Lower lobe of right lung (tissue), 2 donors: ENCODE data around the gene SSR1. TPM values are rescaled to one million over a fixed set of nuclear protein-coding genes. Genes with fewer than 3 reads are reported as not detected.

Experiments used
- ATAC-seq, 2 donors: fragments of 200-7000 bp; cut with Tn5 transposase; one replicate each; pipeline ENCODE4 v1.9.1; 2020 to 2022; ENCODE audit warnings: mild to moderate bottlenecking in 2 of 2, moderate library complexity in 2 of 2
- DNase-seq: peaks from one replicate; pipeline ENCODE4 v3.0.0-alpha.2; 2020
- H3K27ac ChIP-seq: fragments of 200-600 bp; one replicate; pipeline ENCODE4 v1.8.0; 2022
- H3K27me3 ChIP-seq: fragments of 200-600 bp; one replicate; pipeline ENCODE4 v1.8.0; 2022; ENCODE audit warnings: low read depth
- H3K36me3 ChIP-seq: fragments of 200-600 bp; one replicate; pipeline ENCODE4 v1.8.0; 2022; ENCODE audit warnings: mild to moderate bottlenecking
- H3K4me1 ChIP-seq: fragments of 200-600 bp; one replicate; pipeline ENCODE4 v1.8.0; 2022
- H3K4me3 ChIP-seq: fragments of 200-600 bp; one replicate; pipeline ENCODE4 v1.8.0; 2022; ENCODE audit warnings: mild to moderate bottlenecking
- H3K9me3 ChIP-seq: fragments of 200-600 bp; one replicate; pipeline ENCODE4 v1.8.0; 2022
- intact Hi-C: fragments of 100-400 bp; cut with DNase I; formaldehyde crosslinking; loops from one replicate; pipeline ENCODE4 v1.11.0; 2022
- total RNA-seq: library from RNA; stranded (reverse); fragmentation: NEBNext Ultra II Directional; extraction: Animal tissue kit (Norgen Biotek cat#: 25700); gene quantifications from one replicate; pipeline ENCODE4 v1.2.1, GENCODE V29; 2021
- TF ChIP-seq, protein P1 (sequence below): fragments of 200-600 bp; IDR thresholded peaks from one replicate; pipeline ENCODE4 v1.8.0; 2022; ENCODE audit warnings: antibody characterized with exemption, mild to moderate bottlenecking
- donor health status: DM: no; HTN: yes; CAD: no; lungs with severe emphysema.

Gene SSR1
- total RNA-seq, 1 donor from 2014 or later = 127 TPM

DNA sequence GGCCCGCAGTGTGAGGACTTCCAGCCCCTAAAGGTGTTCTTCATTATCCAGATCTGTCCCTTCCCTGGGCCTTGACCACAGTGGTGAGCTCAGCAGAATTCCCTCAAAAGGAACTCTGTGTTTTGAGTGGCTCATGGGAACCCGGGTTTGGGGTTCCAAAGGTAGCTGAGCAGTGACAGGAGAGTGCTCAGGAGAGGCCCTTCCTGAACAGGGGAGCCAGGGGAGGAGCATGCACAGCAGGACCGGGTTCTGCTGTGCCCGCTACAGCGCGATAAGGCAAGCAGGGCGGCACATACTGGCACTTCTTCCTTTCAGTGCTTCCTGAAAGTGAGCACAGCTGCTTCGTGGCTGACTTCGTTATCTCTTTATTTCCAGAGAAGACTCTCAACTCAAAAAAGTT lies 88.3 kb downstream of the SSR1 start:
- DNase-seq = no peak
- Histone ChIP-seq H3K4me3 (no peak overlapping the region), H3K27ac (no peak overlapping the region), H3K27me3 (no peaks in the 10 kb centered on the region), H3K36me3 (peaks cover 82% of the 10 kb centered on the region), H3K9me3 (no peaks in the 10 kb centered on the region), H3K4me1 (peaks cover 12% of the 10 kb centered on the region)
- ATAC-seq = no peak
- intact Hi-C loops = no loop called here
- TF ChIP-seq, protein P1, sequence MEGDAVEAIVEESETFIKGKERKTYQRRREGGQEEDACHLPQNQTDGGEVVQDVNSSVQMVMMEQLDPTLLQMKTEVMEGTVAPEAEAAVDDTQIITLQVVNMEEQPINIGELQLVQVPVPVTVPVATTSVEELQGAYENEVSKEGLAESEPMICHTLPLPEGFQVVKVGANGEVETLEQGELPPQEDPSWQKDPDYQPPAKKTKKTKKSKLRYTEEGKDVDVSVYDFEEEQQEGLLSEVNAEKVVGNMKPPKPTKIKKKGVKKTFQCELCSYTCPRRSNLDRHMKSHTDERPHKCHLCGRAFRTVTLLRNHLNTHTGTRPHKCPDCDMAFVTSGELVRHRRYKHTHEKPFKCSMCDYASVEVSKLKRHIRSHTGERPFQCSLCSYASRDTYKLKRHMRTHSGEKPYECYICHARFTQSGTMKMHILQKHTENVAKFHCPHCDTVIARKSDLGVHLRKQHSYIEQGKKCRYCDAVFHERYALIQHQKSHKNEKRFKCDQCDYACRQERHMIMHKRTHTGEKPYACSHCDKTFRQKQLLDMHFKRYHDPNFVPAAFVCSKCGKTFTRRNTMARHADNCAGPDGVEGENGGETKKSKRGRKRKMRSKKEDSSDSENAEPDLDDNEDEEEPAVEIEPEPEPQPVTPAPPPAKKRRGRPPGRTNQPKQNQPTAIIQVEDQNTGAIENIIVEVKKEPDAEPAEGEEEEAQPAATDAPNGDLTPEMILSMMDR = no peak

DNA sequence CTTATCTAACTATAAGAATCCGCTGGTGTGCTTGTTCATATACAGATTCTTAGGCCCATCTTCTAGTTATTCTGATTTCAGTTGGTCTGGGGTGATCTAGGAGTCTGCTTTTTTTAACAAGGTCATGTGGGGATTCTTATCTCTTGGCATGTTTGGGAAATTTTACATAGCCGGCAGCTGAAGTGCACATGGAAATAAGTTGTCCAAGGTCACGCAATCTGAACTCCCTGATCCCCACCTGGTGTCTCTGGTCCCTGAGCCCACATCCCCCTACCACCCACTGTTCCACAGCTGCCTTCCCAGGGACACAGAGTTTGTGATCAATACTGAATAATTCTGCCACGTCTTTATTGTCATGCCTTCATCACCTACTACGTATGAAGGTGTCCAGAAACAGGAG lies 90.8 kb downstream of the SSR1 start:
- Histone ChIP-seq H3K4me3 (no peak overlapping the region), H3K4me1 (peaks cover 37% of the 10 kb centered on the region), H3K27me3 (no peaks in the 10 kb centered on the region), H3K27ac (no peak overlapping the region), H3K36me3 (peaks cover 72% of the 10 kb centered on the region), H3K9me3 (no peaks in the 10 kb centered on the region)
- TF ChIP-seq, protein P1 = no peak
- intact Hi-C loops = no loop called here
- DNase-seq (no peak), ATAC-seq (no peak)

DNA sequence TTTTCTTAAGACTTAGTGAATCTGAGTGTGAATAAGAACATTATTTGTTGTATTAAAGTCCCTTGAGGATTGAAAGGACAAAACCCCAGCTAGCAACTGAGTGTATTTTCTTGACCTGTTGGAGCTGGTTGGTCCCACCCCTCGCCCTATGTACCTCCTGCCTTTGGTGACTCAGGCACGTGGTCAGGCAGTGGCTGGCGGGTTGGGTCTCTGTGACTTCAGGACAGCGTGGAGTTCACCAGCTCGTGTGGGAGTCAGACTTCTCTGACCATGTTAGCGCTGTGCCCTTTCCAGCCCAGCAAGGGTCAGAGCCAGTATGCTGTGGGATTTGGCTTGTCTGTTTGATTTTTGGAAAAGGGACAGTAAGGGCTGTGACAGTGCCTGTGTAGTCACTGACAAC lies 93.7 kb downstream of the SSR1 start:
- intact Hi-C loops = no loop called here
- Histone ChIP-seq H3K27me3 (no peaks in the 10 kb centered on the region), H3K4me1 (peaks cover 49% of the 10 kb centered on the region), H3K27ac (peak overlapping the region; percentile 44), H3K36me3 (peaks cover 70% of the 10 kb centered on the region), H3K4me3 (no peak overlapping the region), H3K9me3 (no peaks in the 10 kb centered on the region)
- TF ChIP-seq, protein P1 = no peak
- ATAC-seq (no peak), DNase-seq (no peak)

DNA sequence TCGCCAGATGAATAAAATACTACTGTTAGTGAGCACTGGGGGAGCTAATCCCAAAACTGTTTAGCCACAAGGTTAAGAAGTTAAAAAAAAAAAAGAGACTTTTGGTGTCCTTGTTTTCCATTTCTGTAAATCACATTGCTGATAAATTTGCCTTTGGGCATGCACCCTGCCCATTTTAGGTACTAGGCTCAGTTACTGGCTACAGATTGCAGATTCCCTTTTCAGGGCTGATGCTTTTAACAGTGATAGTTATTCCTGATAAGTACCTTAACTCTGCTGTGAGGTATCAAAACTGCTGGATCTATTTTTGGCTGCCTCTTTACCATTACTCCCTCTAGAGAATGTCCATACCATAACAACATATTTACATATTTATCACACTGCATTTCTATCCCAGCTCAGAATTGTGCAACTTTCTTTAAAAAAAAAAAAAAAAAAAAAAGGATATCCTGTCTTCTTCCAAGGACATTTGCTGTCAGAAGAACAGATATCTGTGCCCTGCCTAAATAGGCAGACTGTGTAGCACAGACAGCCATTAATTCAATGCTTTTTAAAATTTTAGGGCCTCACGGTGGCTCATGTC lies 94.5 kb downstream of the SSR1 start:
- peaks cover 49% of the 10 kb centered on the region for H3K4me1 ChIP-seq
- intact Hi-C loops = no loop called here
- peaks cover 70% of the 10 kb centered on the region for H3K36me3 ChIP-seq

More for the DNA sequence above, 94.5 kb downstream of the SSR1 start:
- Histone ChIP-seq H3K4me3 (no peak overlapping the region), H3K27me3 (no peaks in the 10 kb centered on the region), H3K9me3 (no peaks in the 10 kb centered on the region), H3K27ac (no peak overlapping the region)
- TF ChIP-seq, protein P1 = no peak
- no peak for ATAC-seq
- no peak for DNase-seq

Other genes with a start within 250 kb of the SSR1 start
- 62.8 TPM for gene RREB1, start 205.2 kb downstream of the SSR1 start, total RNA-seq
- gene CAGE1, start 76.5 kb upstream of the SSR1 start, total RNA-seq = not detected
- gene RIOK1, start 76.6 kb upstream of the SSR1 start, total RNA-seq = 16.5 TPM
- 22.8 TPM for gene DSP, start 228.5 kb upstream of the SSR1 start, total RNA-seq